ENCODE measurements around the gene BRSK1. TPM values are rescaled to one million over a fixed set of nuclear protein-coding genes. Genes with fewer than 3 reads are reported as not detected.
A peak's percentile ranks its signal among the peaks of the same experiment; 100 is the strongest.

BRSK1 gene
- total RNA-seq, 1 donor from 2014 or later, result 23.9 TPM

GRCh38 chr19:55345818-55346724 lies 62.3 kb downstream of the BRSK1 start:
- peaks cover 8% of the 10 kb centered on the region for H3K36me3 Mint-ChIP-seq (ENCODE audit: unreplicated experiment)
- H3K4me3 Mint-ChIP-seq (ENCODE audit: unreplicated experiment), result no peak overlapping the region
- no peak for DNase-seq (ENCODE audit: extremely low spot score, unreplicated experiment)
- no peak for TF ChIP-seq CTCF (IDR thresholded peaks at IDR 0.05)
- peak overlapping the region; percentile 41 for H3K27ac Mint-ChIP-seq (ENCODE audit: unreplicated experiment)
- H3K9me3 Mint-ChIP-seq (ENCODE audit: unreplicated experiment), result no peaks in the 10 kb centered on the region
- H3K27me3 Mint-ChIP-seq (ENCODE audit: unreplicated experiment), result peaks cover under 1% of the 10 kb centered on the region
- H3K4me1 Mint-ChIP-seq (ENCODE audit: unreplicated experiment), result peaks cover 31% of the 10 kb centered on the region

- Mint-ChIP-seq H3K4me3 (ENCODE audit: unreplicated experiment) (no peak overlapping the region), H3K27ac (ENCODE audit: unreplicated experiment) (no peak overlapping the region), H3K27me3 (ENCODE audit: unreplicated experiment) (peaks cover 7% of the 10 kb centered on the region), H3K9me3 (ENCODE audit: unreplicated experiment) (no peaks in the 10 kb centered on the region), H3K4me1 (ENCODE audit: unreplicated experiment) (peaks cover 27% of the 10 kb centered on the region), H3K36me3 (ENCODE audit: unreplicated experiment) (peaks cover 8% of the 10 kb centered on the region)
- DNase-seq (ENCODE audit: extremely low spot score, unreplicated experiment), result no peak
- TF ChIP-seq CTCF (IDR thresholded peaks at IDR 0.05), result no peak
Observed at GRCh38 chr19:55346725-55347441, 63.1 kb downstream of the BRSK1 start.

- H3K27me3 Mint-ChIP-seq (ENCODE audit: unreplicated experiment), result peaks cover 9% of the 10 kb centered on the region
- H3K9me3 Mint-ChIP-seq (ENCODE audit: unreplicated experiment), result no peaks in the 10 kb centered on the region
- H3K4me3 Mint-ChIP-seq (ENCODE audit: unreplicated experiment), result no peak overlapping the region
- no peak for TF ChIP-seq CTCF (IDR thresholded peaks at IDR 0.05)
- H3K4me1 Mint-ChIP-seq (ENCODE audit: unreplicated experiment), result peaks cover 28% of the 10 kb centered on the region
- H3K36me3 Mint-ChIP-seq (ENCODE audit: unreplicated experiment), result peaks cover 8% of the 10 kb centered on the region
- no peak overlapping the region for H3K27ac Mint-ChIP-seq (ENCODE audit: unreplicated experiment)
- no peak for DNase-seq (ENCODE audit: extremely low spot score, unreplicated experiment)
Observed at GRCh38 chr19:55347442-55348009, 63.7 kb downstream of the BRSK1 start.

GRCh38 chr19:55348317-55349034 lies 64.7 kb downstream of the BRSK1 start:
- Mint-ChIP-seq H3K27ac (ENCODE audit: unreplicated experiment) (no peak overlapping the region), H3K36me3 (ENCODE audit: unreplicated experiment) (peaks cover 4% of the 10 kb centered on the region), H3K27me3 (ENCODE audit: unreplicated experiment) (peaks cover 18% of the 10 kb centered on the region), H3K4me3 (ENCODE audit: unreplicated experiment) (no peak overlapping the region), H3K9me3 (ENCODE audit: unreplicated experiment) (no peaks in the 10 kb centered on the region), H3K4me1 (ENCODE audit: unreplicated experiment) (peaks cover 37% of the 10 kb centered on the region)
- no peak for TF ChIP-seq CTCF (IDR thresholded peaks at IDR 0.05)
- no peak for DNase-seq (ENCODE audit: extremely low spot score, unreplicated experiment)
